Kidney glomerular epithelial cell (primary cell): ENCODE measurements around the gene RAB34.

Experiments
- DNase-seq: peaks from one replicate; lab custom pipeline; 2025; lab: John Stamatoyannopoulos, UW

The RAB34 gene

DNA sequence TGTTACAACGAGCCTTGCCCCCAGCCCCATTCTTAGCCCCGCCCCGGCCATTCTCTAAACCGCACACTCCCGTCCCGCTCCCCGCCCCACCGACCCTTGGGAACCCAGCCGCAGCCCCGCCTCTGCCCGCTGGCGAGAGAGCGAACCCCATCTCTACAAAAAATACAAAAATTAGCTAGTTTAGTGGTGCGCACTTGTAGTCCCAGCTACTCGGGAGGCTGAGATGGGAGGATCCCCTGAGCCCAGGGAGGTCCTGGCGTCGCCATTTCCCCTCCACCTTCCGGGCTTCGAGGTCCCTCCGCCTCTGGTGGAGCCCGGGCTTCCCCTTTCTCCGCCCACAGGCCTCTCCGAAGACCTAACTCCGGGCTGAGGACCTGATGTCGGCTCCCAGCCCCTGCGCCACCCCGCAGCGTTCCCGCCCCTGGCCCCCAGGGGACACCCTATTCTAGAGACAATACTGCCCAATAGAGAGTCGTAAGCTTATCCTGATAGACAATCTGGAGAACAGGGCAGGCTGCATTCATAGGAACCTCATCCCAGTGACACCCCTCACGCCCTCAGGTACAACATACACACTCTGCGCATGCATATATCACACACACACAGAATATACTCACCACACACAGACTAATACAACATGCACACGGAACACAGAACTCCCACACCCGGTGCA is 5.5 kb downstream of the RAB34 start:
- DNase-seq: no peak

- no peak for DNase-seq
Measured at GRCh38 chr17:28711723-28712031, 6.0 kb downstream of the RAB34 start, which contains the start of gene PROCA1. Gene PROCA1 (minus strand): TSS chr17:28711888. CDS start chr17:28711660, 228 bp downstream.

GRCh38 chr17:28710861-28711722 is 6.6 kb downstream of the RAB34 start:
- peak; percentile 76 for DNase-seq

GRCh38 chr17:28707339-28707720 is 10.3 kb downstream of the RAB34 start:
- no peak for DNase-seq

DNA sequence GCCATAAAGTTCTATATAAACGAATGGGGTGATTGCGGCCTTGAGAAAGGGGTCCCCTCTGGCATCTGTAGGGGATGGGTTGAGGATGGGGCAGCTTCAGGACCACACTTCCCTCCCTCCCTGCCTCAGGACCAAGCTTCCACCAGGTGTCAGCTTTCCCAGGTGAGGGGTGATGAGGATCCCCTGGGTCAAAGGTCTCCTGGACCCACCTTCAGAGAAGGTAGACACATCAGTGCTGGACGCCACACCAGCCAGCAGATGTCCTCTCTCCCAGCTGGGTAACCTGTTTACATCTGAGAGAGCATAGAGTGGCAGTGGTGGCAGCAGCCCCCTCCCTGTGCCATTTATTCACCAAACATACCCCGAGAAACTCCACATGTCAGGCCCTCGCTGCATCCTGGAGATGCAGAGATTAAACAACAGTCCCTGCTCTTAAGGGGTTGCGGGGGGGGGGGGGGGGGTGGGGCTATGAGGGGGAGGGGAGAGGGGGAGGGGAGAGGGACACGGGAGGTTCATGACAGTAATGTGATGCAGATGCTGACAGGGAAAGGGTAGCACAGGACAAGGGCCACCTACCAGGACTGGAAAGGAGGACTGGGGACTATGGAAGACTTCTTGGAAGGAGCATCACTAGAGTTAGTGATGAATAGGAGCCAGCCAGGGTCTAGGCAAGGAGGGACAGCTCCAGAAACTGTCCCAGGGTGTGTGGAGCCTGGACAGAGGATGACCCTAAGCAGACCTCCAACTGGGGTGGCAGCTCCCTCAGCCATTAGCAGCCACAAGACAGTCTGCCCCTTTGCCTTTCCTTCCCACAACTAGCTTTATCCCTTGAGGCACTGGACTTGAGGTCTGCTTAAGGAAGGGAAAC is 11.0 kb downstream of the RAB34 start:
- DNase-seq: no peak

DNA sequence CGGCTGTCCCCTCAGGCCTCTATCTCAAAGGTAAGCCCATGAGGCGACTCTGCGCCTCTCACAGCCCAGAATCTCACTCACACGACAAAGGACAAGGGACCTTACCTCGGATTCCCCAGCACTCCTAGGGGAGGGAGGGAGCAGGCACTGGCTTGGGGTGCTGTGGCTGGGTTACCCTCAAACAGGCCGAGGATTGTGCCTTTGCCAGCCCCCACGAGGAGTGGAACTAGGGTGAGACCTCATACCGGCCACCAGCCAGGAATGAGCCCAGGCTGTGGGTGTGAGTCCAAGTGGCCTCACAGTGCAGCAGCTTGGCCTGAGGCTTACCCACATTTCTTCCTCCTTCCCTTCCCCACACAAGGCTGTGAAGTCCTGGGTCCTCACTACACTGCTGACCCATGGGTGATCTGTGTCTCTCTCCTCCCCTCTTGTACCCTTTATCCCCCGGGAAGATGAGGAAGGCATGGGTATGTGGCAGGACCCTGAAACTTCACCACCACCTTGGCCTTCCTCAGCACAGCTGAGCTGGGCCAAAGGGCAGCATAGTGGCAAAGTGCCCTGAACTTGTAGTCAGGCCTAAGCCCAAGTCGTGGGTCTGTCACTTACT is 11.8 kb downstream of the RAB34 start:
- no peak for DNase-seq

GRCh38 chr17:28705074-28705659 is 12.5 kb downstream of the RAB34 start:
- no peak for DNase-seq

DNA sequence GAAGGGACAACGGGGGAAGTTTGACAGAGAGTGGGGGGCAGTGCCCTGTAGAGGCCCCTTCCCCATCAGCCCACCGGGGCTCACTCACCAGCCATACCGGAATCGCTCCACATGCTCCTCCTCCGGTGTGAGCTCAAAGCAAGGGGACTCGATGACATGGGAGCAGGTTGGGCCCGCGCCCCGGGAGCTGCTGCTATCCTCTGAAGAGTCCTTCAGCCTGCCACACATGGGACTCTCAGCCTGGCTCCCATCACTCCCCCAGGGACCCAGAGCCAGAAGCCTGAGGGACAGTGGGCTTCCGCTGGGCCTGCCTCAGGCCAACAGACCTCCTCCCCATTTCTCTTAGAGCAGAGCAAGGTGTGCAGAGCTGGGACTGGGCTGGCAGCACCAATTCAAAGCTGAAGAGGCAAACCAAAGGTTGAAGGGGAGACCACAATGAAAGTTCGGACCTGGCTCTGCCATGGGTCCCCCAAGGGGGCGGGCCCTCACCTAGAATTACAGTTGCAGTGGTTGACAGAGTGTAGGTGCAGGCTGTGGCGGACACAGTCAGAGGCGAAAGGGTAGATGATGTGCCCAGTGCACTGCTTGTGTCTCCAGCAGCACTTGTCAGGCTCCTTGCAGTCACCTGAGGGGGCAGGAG is 13.3 kb downstream of the RAB34 start:
- no peak for DNase-seq

- no peak for DNase-seq
Measured at GRCh38 chr17:28703552-28704218, 14.0 kb downstream of the RAB34 start.

DNA sequence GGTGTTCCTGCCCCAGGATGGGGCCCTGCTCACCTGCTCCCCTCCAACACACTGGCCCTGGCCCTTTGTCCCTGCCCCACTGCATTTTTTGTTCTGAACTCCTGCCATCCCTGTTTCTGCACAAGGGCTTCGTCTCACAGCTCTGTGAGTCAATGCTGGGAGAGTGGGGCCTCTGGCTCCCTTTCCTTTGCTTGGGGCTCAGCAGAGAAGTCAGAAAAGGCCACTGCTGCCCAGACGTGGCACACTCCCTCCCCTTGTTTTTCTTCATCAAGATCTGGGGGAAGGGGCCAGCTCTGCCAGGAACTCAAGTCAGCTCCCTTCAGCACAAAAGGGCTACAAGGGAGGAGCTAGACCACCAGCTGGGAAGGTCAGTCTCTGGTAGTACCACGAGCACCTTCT is 14.9 kb downstream of the RAB34 start:
- no peak for DNase-seq

DNA sequence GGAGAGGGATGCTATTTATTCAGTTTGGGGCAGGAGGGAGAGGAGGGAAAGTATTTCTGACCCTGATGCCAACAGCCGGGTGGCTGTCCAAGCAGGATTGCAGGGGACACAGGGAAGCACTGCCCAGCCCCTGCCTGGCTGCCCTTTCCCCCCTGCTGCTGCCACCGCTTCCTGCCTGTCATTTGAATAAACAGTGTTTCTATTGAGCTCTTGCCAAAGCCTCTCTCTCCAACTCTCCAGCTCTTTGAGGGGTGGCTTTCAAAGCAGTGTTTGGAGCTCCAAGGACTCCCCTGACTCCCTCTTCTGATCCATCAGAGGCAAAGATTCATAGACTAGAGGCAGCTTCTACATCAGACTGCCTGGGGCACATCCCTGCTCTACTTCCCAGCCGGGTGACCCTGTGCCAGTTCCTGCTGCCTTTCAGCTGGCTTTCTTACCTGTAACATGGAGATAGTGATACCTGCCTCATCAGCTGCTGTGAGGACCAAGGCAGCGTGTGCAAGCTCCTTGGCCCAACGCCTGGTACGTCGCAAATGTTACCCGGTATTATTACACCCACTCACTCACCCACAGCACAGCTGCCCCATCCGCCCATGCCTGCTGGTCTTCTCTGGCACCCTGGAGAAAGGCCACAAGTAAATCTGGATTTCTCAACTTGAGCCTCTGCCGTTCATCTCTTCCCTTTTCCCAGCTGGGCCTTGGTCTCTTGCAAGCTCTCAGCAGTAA is 15.5 kb downstream of the RAB34 start:
- DNase-seq: no peak

DNA sequence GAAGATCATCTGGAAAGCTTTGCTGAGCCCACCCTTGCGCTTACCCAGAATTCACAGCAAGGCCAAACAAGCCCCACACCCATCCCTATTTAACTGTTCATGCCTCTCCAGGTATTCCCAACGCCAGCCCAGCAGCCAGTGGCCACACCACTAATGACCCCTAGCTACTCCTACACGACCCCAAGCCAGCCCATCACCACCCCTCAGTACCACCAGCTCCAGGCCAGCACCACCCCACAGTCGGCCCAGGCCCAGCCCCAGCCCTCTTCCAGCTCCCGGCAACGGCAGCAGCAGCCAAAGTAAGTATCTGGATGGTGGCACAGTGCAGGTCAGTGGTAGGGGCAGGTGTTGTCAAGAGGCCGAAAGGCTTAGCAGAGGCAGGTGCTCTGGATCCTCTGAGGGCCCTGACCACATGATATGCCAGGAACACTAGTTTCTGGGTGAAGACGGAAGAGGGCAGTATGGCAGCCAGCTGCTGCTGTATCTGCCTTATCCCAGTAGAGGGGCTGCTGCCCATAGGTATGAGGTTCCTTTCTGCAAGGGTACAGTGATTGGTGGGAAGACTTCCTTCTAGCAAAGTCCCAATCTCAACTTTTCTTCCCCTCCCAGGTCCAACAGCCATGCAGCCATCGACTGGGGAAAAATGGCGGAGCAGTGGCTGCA is 16.7 kb downstream of the RAB34 start:
- no peak for DNase-seq

- DNase-seq: no peak
Measured at GRCh38 chr17:28700278-28700677, 17.4 kb downstream of the RAB34 start.

DNA sequence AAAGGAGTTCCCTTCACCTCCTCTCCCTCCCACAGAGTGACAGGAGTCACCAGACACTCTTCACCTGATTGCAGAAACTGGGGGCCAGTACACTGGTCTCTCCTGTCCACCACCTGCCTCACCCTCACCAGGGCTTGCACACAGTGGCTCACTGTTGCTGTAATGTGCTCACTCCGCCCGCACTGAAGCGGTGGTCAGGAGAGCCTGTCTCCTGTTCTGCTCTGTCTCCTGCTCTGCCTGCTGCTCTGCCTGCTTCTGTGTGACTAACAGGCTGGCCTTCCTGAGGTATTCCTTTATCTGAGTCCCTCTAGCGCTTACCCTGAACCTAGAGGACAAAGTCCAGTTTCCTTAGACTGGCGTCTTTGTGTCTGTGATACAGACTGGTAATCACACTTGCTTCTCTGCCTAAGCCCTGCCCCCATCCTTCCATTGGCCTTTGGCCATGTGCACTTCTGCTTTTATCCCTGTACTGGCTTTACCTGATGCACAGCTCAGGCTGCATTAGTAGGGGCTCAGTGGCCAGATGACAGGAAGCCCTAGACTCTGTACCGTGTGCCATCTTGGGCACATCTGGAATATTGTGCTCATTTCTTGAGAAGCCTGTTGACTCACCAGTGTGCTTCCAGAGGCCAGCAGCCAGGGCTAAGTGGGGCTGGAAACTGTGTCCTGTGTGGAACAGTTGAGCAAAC is 19.3 kb downstream of the RAB34 start:
- DNase-seq: no peak

DNA sequence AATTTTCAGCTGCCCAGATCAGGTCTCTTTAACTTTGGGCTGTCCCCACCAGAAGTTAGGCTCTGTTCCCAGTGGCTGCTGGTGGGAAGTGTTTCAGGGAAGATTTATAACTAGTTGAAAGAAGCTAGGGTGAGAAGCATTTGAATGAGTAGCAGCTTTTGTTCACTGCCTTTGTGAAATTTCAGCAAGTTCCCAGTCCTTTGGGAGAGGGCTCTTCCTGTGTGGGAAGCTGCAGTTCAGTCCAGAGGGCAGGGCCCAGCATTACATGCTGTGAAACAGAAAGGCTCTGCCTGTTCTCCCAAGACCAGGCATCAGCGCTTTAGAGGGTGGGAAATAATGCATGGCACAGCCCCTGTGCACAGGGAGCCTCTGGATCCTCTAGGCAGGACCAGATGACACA is 23.8 kb downstream of the RAB34 start:
- DNase-seq: no peak

GRCh38 chr17:28689011-28689410 is 28.7 kb downstream of the RAB34 start:
- no peak for DNase-seq

DNA sequence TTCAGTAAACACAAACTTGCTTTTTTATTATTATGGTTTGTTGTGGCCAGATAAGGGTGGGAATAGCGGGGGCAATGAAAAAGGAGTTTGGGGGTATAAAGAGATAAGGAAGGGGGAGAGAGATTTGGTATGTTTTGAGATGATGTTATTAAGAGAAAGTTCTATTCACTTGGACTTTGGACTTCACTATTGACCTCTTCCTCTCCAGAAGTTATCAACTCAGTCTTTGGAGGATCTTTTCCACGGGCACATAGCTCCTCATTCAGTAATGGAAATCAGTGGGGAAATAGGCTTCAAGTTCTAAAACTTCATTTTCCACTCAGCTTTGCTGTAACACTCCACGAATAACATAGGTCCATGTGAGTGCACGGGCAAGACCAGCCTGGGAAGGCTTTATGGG is 29.2 kb downstream of the RAB34 start:
- no peak for DNase-seq

DNA sequence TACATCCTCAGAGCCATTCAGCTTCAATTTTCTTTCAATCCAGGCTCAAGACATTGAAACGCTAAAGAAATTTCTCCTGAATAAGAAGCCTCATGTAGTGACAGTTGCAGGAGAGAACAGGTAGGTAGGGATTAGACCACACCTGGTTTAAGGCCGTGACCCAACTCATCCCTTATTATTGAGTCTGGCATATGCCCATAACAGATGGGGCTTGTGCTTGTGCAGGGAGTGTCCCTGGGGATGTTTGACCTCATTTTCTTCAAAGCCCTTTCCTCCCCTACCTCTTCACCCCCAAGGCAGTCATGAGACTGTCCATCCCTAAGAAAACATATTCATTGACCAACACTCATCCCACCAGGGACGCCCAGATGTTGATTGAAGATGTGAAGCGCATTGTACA is 31.4 kb downstream of the RAB34 start:
- DNase-seq: no peak

- no peak for DNase-seq
Measured at GRCh38 chr17:28685366-28685765, 32.3 kb downstream of the RAB34 start.
